ENCODE results near the gene TFCP2L1. TPM values are rescaled to one million over a fixed set of nuclear protein-coding genes. Genes with fewer than 3 reads are reported as not detected.
A peak's percentile ranks its signal among the peaks of the same experiment; 100 is the strongest.

Gene TFCP2L1
- polyA plus RNA-seq, 2 donors, result 4.3 to 8.6 TPM

GRCh38 chr2:121178730-121179129, 106.3 kb downstream of the TFCP2L1 start:
- WGBS, 2 donors, result 93% methylated on average over 11 of the region's 11 CpGs
- Histone ChIP-seq H3K9me3 (ENCODE audit: control insufficient read depth in 2 of 2, insufficient read depth in 1 of 2, low read depth in 1 of 2, low read length in 1 of 2) (no peaks in the 10 kb centered on the region), H3K27me3 (ENCODE audit: control insufficient read depth in 1 of 2, insufficient read depth in 2 of 2, low read length in 2 of 2) (no peaks in the 10 kb centered on the region), H3K4me1 (ENCODE audit: control insufficient read depth in 2 of 2, insufficient read depth in 2 of 2, low read length in 1 of 2) (peaks cover 0 to 5% of the 10 kb centered on the region in 2 donors), H3K27ac (ENCODE audit: low read depth in 2 of 2, low read length in 1 of 2) (no peak overlapping the region), H3K4me3 (ENCODE audit: low read depth in 1 of 2, low read length in 2 of 2) (no peak overlapping the region), H3K36me3 (ENCODE audit: control insufficient read depth in 2 of 2, insufficient read depth in 2 of 2, low read length in 1 of 2) (no peaks in the 10 kb centered on the region)

- Histone ChIP-seq H3K27ac (ENCODE audit: low read depth in 2 of 2, low read length in 1 of 2) (no peak overlapping the region), H3K27me3 (ENCODE audit: control insufficient read depth in 1 of 2, insufficient read depth in 2 of 2, low read length in 2 of 2) (no peaks in the 10 kb centered on the region), H3K4me3 (ENCODE audit: low read depth in 1 of 2, low read length in 2 of 2) (no peak overlapping the region), H3K9me3 (ENCODE audit: control insufficient read depth in 2 of 2, insufficient read depth in 1 of 2, low read depth in 1 of 2, low read length in 1 of 2) (no peaks in the 10 kb centered on the region), H3K36me3 (ENCODE audit: control insufficient read depth in 2 of 2, insufficient read depth in 2 of 2, low read length in 1 of 2) (no peaks in the 10 kb centered on the region), H3K4me1 (ENCODE audit: control insufficient read depth in 2 of 2, insufficient read depth in 2 of 2, low read length in 1 of 2) (peaks cover 0 to 7% of the 10 kb centered on the region in 2 donors)
- 60 to 74% methylated on average over 1 of the region's 1 CpG for WGBS, 2 donors
Measured at GRCh38 chr2:121177896-121178295, 107.1 kb downstream of the TFCP2L1 start.

- Histone ChIP-seq H3K27me3 (ENCODE audit: control insufficient read depth in 1 of 2, insufficient read depth in 2 of 2, low read length in 2 of 2) (no peaks in the 10 kb centered on the region), H3K4me1 (ENCODE audit: control insufficient read depth in 2 of 2, insufficient read depth in 2 of 2, low read length in 1 of 2) (peaks cover 0 to 9% of the 10 kb centered on the region in 2 donors), H3K9me3 (ENCODE audit: control insufficient read depth in 2 of 2, insufficient read depth in 1 of 2, low read depth in 1 of 2, low read length in 1 of 2) (peaks cover 0 to 2% of the 10 kb centered on the region in 2 donors), H3K27ac (ENCODE audit: low read depth in 2 of 2, low read length in 1 of 2) (peak overlapping the region; percentile 79 to 83), H3K4me3 (ENCODE audit: low read depth in 1 of 2, low read length in 2 of 2) (no peak overlapping the region), H3K36me3 (ENCODE audit: control insufficient read depth in 2 of 2, insufficient read depth in 2 of 2, low read length in 1 of 2) (no peaks in the 10 kb centered on the region)
- WGBS, 2 donors, result 55 to 71% methylated on average over 10 of the region's 10 CpGs
Measured at GRCh38 chr2:121175326-121175725, 109.7 kb downstream of the TFCP2L1 start.

GRCh38 chr2:121173806-121174205, 111.2 kb downstream of the TFCP2L1 start:
- no peak overlapping the region for H3K4me3 ChIP-seq (ENCODE audit: low read depth in 1 of 2, low read length in 2 of 2)
- no peaks in the 10 kb centered on the region for H3K36me3 ChIP-seq (ENCODE audit: control insufficient read depth in 2 of 2, insufficient read depth in 2 of 2, low read length in 1 of 2)
- H3K4me1 ChIP-seq (ENCODE audit: control insufficient read depth in 2 of 2, insufficient read depth in 2 of 2, low read length in 1 of 2), result peaks cover 0 to 9% of the 10 kb centered on the region in 2 donors
- no peaks in the 10 kb centered on the region for H3K27me3 ChIP-seq (ENCODE audit: control insufficient read depth in 1 of 2, insufficient read depth in 2 of 2, low read length in 2 of 2)
- peak overlapping the region; percentile 46 to 74 for H3K27ac ChIP-seq (ENCODE audit: low read depth in 2 of 2, low read length in 1 of 2)
- 58 to 75% methylated on average over 10 of the region's 10 CpGs for WGBS, 2 donors
- H3K9me3 ChIP-seq (ENCODE audit: control insufficient read depth in 2 of 2, insufficient read depth in 1 of 2, low read depth in 1 of 2, low read length in 1 of 2), result peaks cover 0 to 2% of the 10 kb centered on the region in 2 donors

- no peaks in the 10 kb centered on the region for H3K27me3 ChIP-seq (ENCODE audit: control insufficient read depth in 1 of 2, insufficient read depth in 2 of 2, low read length in 2 of 2)
Measured at GRCh38 chr2:121173112-121173511, 111.9 kb downstream of the TFCP2L1 start.

GRCh38 chr2:121172456-121172855, 112.5 kb downstream of the TFCP2L1 start:
- Histone ChIP-seq H3K4me1 (ENCODE audit: control insufficient read depth in 2 of 2, insufficient read depth in 2 of 2, low read length in 1 of 2) (peaks cover 0 to 9% of the 10 kb centered on the region in 2 donors), H3K27me3 (ENCODE audit: control insufficient read depth in 1 of 2, insufficient read depth in 2 of 2, low read length in 2 of 2) (no peaks in the 10 kb centered on the region), H3K27ac (ENCODE audit: low read depth in 2 of 2, low read length in 1 of 2) (peak overlapping the region; percentile 40 to 47), H3K4me3 (ENCODE audit: low read depth in 1 of 2, low read length in 2 of 2) (no peak overlapping the region), H3K9me3 (ENCODE audit: control insufficient read depth in 2 of 2, insufficient read depth in 1 of 2, low read depth in 1 of 2, low read length in 1 of 2) (peaks cover 0 to 2% of the 10 kb centered on the region in 2 donors), H3K36me3 (ENCODE audit: control insufficient read depth in 2 of 2, insufficient read depth in 2 of 2, low read length in 1 of 2) (no peaks in the 10 kb centered on the region)
- WGBS, 2 donors, result 83 to 100% methylated on average over 1 of the region's 1 CpG

More at GRCh38 chr2:121173112-121173511, 111.9 kb downstream of the TFCP2L1 start:
- no peak overlapping the region for H3K4me3 ChIP-seq (ENCODE audit: low read depth in 1 of 2, low read length in 2 of 2)
- H3K27ac ChIP-seq (ENCODE audit: low read depth in 2 of 2, low read length in 1 of 2), result peak overlapping the region; percentile 46 to 74
- H3K4me1 ChIP-seq (ENCODE audit: control insufficient read depth in 2 of 2, insufficient read depth in 2 of 2, low read length in 1 of 2), result peaks cover 0 to 9% of the 10 kb centered on the region in 2 donors
- WGBS, 2 donors, result 41 to 62% methylated on average over 4 of the region's 4 CpGs
- H3K36me3 ChIP-seq (ENCODE audit: control insufficient read depth in 2 of 2, insufficient read depth in 2 of 2, low read length in 1 of 2), result no peaks in the 10 kb centered on the region
- peaks cover 0 to 2% of the 10 kb centered on the region in 2 donors for H3K9me3 ChIP-seq (ENCODE audit: control insufficient read depth in 2 of 2, insufficient read depth in 1 of 2, low read depth in 1 of 2, low read length in 1 of 2)

GRCh38 chr2:121171625-121172119, 113.3 kb downstream of the TFCP2L1 start:
- Histone ChIP-seq H3K36me3 (ENCODE audit: control insufficient read depth in 2 of 2, insufficient read depth in 2 of 2, low read length in 1 of 2) (no peaks in the 10 kb centered on the region), H3K27ac (ENCODE audit: low read depth in 2 of 2, low read length in 1 of 2) (no peak overlapping the region), H3K4me1 (ENCODE audit: control insufficient read depth in 2 of 2, insufficient read depth in 2 of 2, low read length in 1 of 2) (peaks cover 0 to 9% of the 10 kb centered on the region in 2 donors), H3K4me3 (ENCODE audit: low read depth in 1 of 2, low read length in 2 of 2) (no peak overlapping the region), H3K27me3 (ENCODE audit: control insufficient read depth in 1 of 2, insufficient read depth in 2 of 2, low read length in 2 of 2) (no peaks in the 10 kb centered on the region), H3K9me3 (ENCODE audit: control insufficient read depth in 2 of 2, insufficient read depth in 1 of 2, low read depth in 1 of 2, low read length in 1 of 2) (peaks cover 0 to 2% of the 10 kb centered on the region in 2 donors)
- 84 to 85% methylated on average over 7 of the region's 7 CpGs for WGBS, 2 donors

- peaks cover 0 to 9% of the 10 kb centered on the region in 2 donors for H3K4me1 ChIP-seq (ENCODE audit: control insufficient read depth in 2 of 2, insufficient read depth in 2 of 2, low read length in 1 of 2)
- peaks cover 0 to 2% of the 10 kb centered on the region in 2 donors for H3K9me3 ChIP-seq (ENCODE audit: control insufficient read depth in 2 of 2, insufficient read depth in 1 of 2, low read depth in 1 of 2, low read length in 1 of 2)
- no peaks in the 10 kb centered on the region for H3K27me3 ChIP-seq (ENCODE audit: control insufficient read depth in 1 of 2, insufficient read depth in 2 of 2, low read length in 2 of 2)
- no peak overlapping the region for H3K27ac ChIP-seq (ENCODE audit: low read depth in 2 of 2, low read length in 1 of 2)
- no peak overlapping the region for H3K4me3 ChIP-seq (ENCODE audit: low read depth in 1 of 2, low read length in 2 of 2)
- no peaks in the 10 kb centered on the region for H3K36me3 ChIP-seq (ENCODE audit: control insufficient read depth in 2 of 2, insufficient read depth in 2 of 2, low read length in 1 of 2)
- 83 to 89% methylated on average over 1 of the region's 1 CpG for WGBS, 2 donors
Measured at GRCh38 chr2:121170577-121170976, 114.4 kb downstream of the TFCP2L1 start.

- no peak overlapping the region for H3K4me3 ChIP-seq (ENCODE audit: low read depth in 1 of 2, low read length in 2 of 2)
- no peak overlapping the region for H3K27ac ChIP-seq (ENCODE audit: low read depth in 2 of 2, low read length in 1 of 2)
- H3K27me3 ChIP-seq (ENCODE audit: control insufficient read depth in 1 of 2, insufficient read depth in 2 of 2, low read length in 2 of 2), result no peaks in the 10 kb centered on the region
- 62 to 63% methylated on average over 4 of the region's 4 CpGs for WGBS, 2 donors
- H3K4me1 ChIP-seq (ENCODE audit: control insufficient read depth in 2 of 2, insufficient read depth in 2 of 2, low read length in 1 of 2), result peaks cover 0 to under 1% of the 10 kb centered on the region in 2 donors
- peaks cover 2% of the 10 kb centered on the region in 2 donors for H3K9me3 ChIP-seq (ENCODE audit: control insufficient read depth in 2 of 2, insufficient read depth in 1 of 2, low read depth in 1 of 2, low read length in 1 of 2)
- H3K36me3 ChIP-seq (ENCODE audit: control insufficient read depth in 2 of 2, insufficient read depth in 2 of 2, low read length in 1 of 2), result no peaks in the 10 kb centered on the region
Measured at GRCh38 chr2:121167411-121167810, 117.6 kb downstream of the TFCP2L1 start.

Measured in esophagus (tissue), 2 donors.